GM12878 (cell line): ENCODE measurements around the gene METTL2B. TPM values are rescaled to one million over a fixed set of nuclear protein-coding genes. Genes with fewer than 3 reads are reported as not detected.
A peak's percentile ranks its signal among the peaks of the same experiment; 100 is the strongest.

Source experiments
- ATAC-seq: fragments of 200-7000 bp; cut with Tn5 transposase; 3 replicates; pipeline ENCODE4 v1.9.1; 2020; ENCODE audit warnings: mild to moderate bottlenecking, moderate library complexity
- BruUV-seq: library from RNA; stranded (reverse); fragments of 400-500 nt; replicated peaks from 2 replicates; lab custom pipeline; 2021; lab: Mats Ljungman, UMichigan
- CTCF ChIA-PET: fragments of 300-600 bp; sonication (Branson Sonifier 250); formaldehyde crosslinking; extraction: SDS; loops from one replicate; lab custom pipeline; 2021; ENCODE audit warnings: inconsistent platforms; lab: Yijun Ruan, JAX
- POLR2A ChIA-PET: fragments of 350-600 bp; formaldehyde crosslinking; extraction: SDS; loops from one replicate; lab custom pipeline; 2021; ENCODE audit warnings: inconsistent platforms; lab: Charles Lee
- RAD21 ChIA-PET: fragments of 300-600 bp; sonication (Branson Sonifier 250); formaldehyde crosslinking; loops from one replicate; lab custom pipeline; 2023; ENCODE audit warnings: antibody characterized with exemption; ENCODE audit not compliant: unreplicated experiment; lab: Charles Lee
- SMC1A ChIA-PET: fragments of 300-600 bp; sonication (Branson Sonifier 250); formaldehyde crosslinking; loops from one replicate; lab custom pipeline; 2023; ENCODE audit not compliant: unreplicated experiment, uncharacterized antibody; lab: Charles Lee
- DNase-seq: peaks from one replicate; pipeline ENCODE4 v3.0.0-alpha.2; 2011; ENCODE audit warnings: low read depth, low spot score
- FAIRE-seq: peaks from 3 replicates; lab custom pipeline; 2011; peaks lifted over from hg19 to GRCh38; lab: Jason Lieb, UNC
- H2AFZ ChIP-seq: 2 replicates; pipeline ENCODE4 v1.6.0; 2011; ENCODE audit warnings: low read depth, low read length, control low read depth; ENCODE audit not compliant: control insufficient read depth
- H3K27ac ChIP-seq: 2 replicates; pipeline ENCODE4 v1.5.1; 2011; ENCODE audit warnings: control low read depth; ENCODE audit not compliant: control insufficient read depth, insufficient read depth
- H3K27me3 ChIP-seq, 2 experiments: replicated peaks in 1 of 2; 2 replicates each; pipeline versions ENCODE4 v1.6.0 to v1.6.1; 2011; ENCODE audit warnings: low read length in 1 of 2; ENCODE audit not compliant: control insufficient read depth in 2 of 2, insufficient read depth in 2 of 2
- H3K36me3 ChIP-seq, 2 experiments: 2 replicates each; pipeline ENCODE4 v1.5.1; 2011; ENCODE audit warnings: low read length in 1 of 2; ENCODE audit not compliant: control insufficient read depth in 2 of 2, insufficient read depth in 2 of 2
- H3K4me1 ChIP-seq: 2 replicates; pipeline ENCODE4 v1.6.1; 2011; ENCODE audit warnings: mild to moderate bottlenecking, low read length, moderate library complexity, mixed read lengths; ENCODE audit not compliant: control insufficient read depth, insufficient read depth
- H3K4me2 ChIP-seq: 2 replicates; pipeline ENCODE4 v1.6.0; 2011; ENCODE audit warnings: control low read depth; ENCODE audit not compliant: control insufficient read depth, insufficient read depth
- H3K4me3 ChIP-seq: fragments of 200-600 bp; sonication (generic); 2 replicates; pipeline ENCODE4 v1.5.1; 2016
- H3K79me2 ChIP-seq: 2 replicates; pipeline ENCODE4 v1.6.0; 2011; ENCODE audit warnings: low read length; ENCODE audit not compliant: control insufficient read depth, insufficient read depth
- H3K9ac ChIP-seq: 2 replicates; pipeline ENCODE4 v1.8.0; 2011; ENCODE audit warnings: low read length, control low read depth, mixed read lengths; ENCODE audit not compliant: control insufficient read depth, insufficient read depth
- H3K9me3 ChIP-seq: replicated peaks from 3 replicates; pipeline ENCODE4 v1.5.1; 2011; ENCODE audit warnings: mild to moderate bottlenecking, low read length; ENCODE audit not compliant: control insufficient read depth, insufficient read depth
- H4K20me1 ChIP-seq: 2 replicates; pipeline ENCODE4 v1.6.0; 2011; ENCODE audit not compliant: control insufficient read depth, insufficient read depth
- E4F1 ChIP-seq: fragments of 450-650 bp; IDR thresholded peaks from 2 replicates; pipeline ENCODE4 v1.6.1; 2018; ENCODE audit warnings: borderline replicate concordance, mild to moderate bottlenecking; ENCODE audit not compliant: partially characterized antibody
- MLLT1 ChIP-seq: fragments of 450-650 bp; IDR thresholded peaks from 2 replicates; pipeline ENCODE4 v1.6.1; 2016; ENCODE audit warnings: mild to moderate bottlenecking
- NBN ChIP-seq: fragments of 450-650 bp; IDR thresholded peaks from 2 replicates; pipeline ENCODE4 v1.6.1; 2016
- TBL1XR1 ChIP-seq: IDR thresholded peaks from 2 replicates; pipeline ENCODE4 v1.6.1; 2012; ENCODE audit warnings: low read depth, low read length, improper control_type of control experiment
- WGBS: methylation state at CpG from one replicate; pipeline ENCODE4 v1.1.6; 2016; ENCODE audit warnings: low lambda C conversion rate; ENCODE audit not compliant: insufficient replicate concordance, insufficient coverage; ENCODE audit errors: missing lambda C conversion rate; 5-methylcytosine and 5-hydroxymethylcytosine counted together
- in situ Hi-C: fragments of 300-500 bp; cut with MboI; formaldehyde crosslinking; loops from 9 replicates; pipeline ENCODE4 v1.14.3; 2018; ENCODE audit warnings: mixed read lengths
- intact Hi-C: fragments of 100-400 bp; cut with micrococcal nuclease; formaldehyde crosslinking; loops from one replicate; pipeline ENCODE4 v1.14.2; 2022; ENCODE audit not compliant: unreplicated experiment
- polyA plus RNA-seq, 11 experiments: library from polyadenylated mRNA; depleted of rRNA in 4 of 11; unstranded in 6 of 11; stranded (reverse) in 5 of 11; fragments of >200 nt; fragmentation: Nextera tagmentation in 4 of 11; fragmentation: Illumina TruSeq in 1 of 11; extraction: Ambion mirVana in 4 of 11; extraction: Trizol in 1 of 11; gene quantifications; 1 replicate in 1 of 11; 2 replicates in 10 of 11; pipeline versions ENCODE4 v1.2.1 to v1.2.3, GENCODE V29; 2011 to 2016; ENCODE audit warnings: inconsistent platforms in 2 of 11, missing spikeins in 2 of 11, low read depth in 1 of 11
- total RNA-seq, 4 experiments: library from RNA; depleted of rRNA in 3 of 4; stranded (reverse); fragments of >200 nt in 3 of 4; fragmentation: Illumina TruSeq in 1 of 4; extraction: Trizol in 1 of 4; gene quantifications; 2 replicates each; pipeline versions ENCODE4 v1.2.1 to v1.2.3, GENCODE V29; 2013 to 2021

METTL2B gene
- total and polyA plus RNA-seq, 10 of the 15 experiments (the other 5 are each of a cell fraction or from before 2014, with no cell fraction given) = 18.9 to 48.4 (median 37.3) TPM

GRCh38 chr7:128452552-128452951 is 24.0 kb upstream of the METTL2B start:
- H3K9ac ChIP-seq = no peak overlapping the region
- BruUV-seq = no TSS peak
- peak; percentile 47; the same call in 1 of the 2 replicates for TF ChIP-seq NBN
- no peak for TF ChIP-seq TBL1XR1
- TF ChIP-seq, all 136 proteins: peak for 1
- POLR2A ChIA-PET = interaction anchor here (0.7 to 4.8 kb wide), 5 partner anchors 8 to 701 kb away, joined by 3 to 52 read pairs (median 4); no protein-coding TSS in a partner anchor
- H3K36me3 ChIP-seq = no peaks in the 10 kb centered on the region
- no peaks in the 10 kb centered on the region for H3K27me3 ChIP-seq
- H3K4me2 ChIP-seq = no peak overlapping the region
- H2AFZ ChIP-seq = no peak overlapping the region
- SMC1A ChIA-PET = interaction anchor here (1.7 to 3.1 kb wide), 5 partner anchors 8 to 25 kb away, joined by 4 to 22 read pairs (median 7); no protein-coding TSS in a partner anchor
- H3K9me3 ChIP-seq = no peaks in the 10 kb centered on the region; the same call in 2 of the 3 replicates
- RAD21 ChIA-PET = interaction anchor here (4.6 kb wide), 1 partner anchor 8 kb away, joined by 23 read pairs; no protein-coding TSS in a partner anchor
- H3K4me1 ChIP-seq = peaks cover 7% of the 10 kb centered on the region
- H3K4me3 ChIP-seq = no peak overlapping the region
- no peak for DNase-seq
- ATAC-seq = no peak
- in situ Hi-C loops (no loop called here), intact Hi-C loops (loop anchor here (10.0 kb wide), 1 partner anchor 432 kb away; no protein-coding TSS in a partner anchor)
- peaks cover 18% of the 10 kb centered on the region for H3K79me2 ChIP-seq
- no peaks in the 10 kb centered on the region for H4K20me1 ChIP-seq
- CTCF ChIA-PET = interaction anchor here (0.8 to 11.3 kb wide), 5 partner anchors 8 to 55 kb away, joined by 3 to 227 read pairs (median 11); no protein-coding TSS in a partner anchor
- 50% methylated on average over 1 of the region's 1 CpG for WGBS
- FAIRE-seq = no peak
- H3K27ac ChIP-seq = no peak overlapping the region

GRCh38 chr7:128453836-128454804 is 22.4 kb upstream of the METTL2B start:
- no peak for FAIRE-seq
- WGBS = 93% methylated on average over 20 of the region's 23 CpGs
- intact Hi-C loops = loop anchor here (10.0 kb wide), 1 partner anchor 431 kb away; no protein-coding TSS in a partner anchor
- no peak for DNase-seq
- no peak overlapping the region for H3K27ac ChIP-seq
- ChIA-PET CTCF (interaction anchor here (1.2 to 11.3 kb wide), 4 partner anchors 11 to 26 kb away, joined by 4 to 227 read pairs (median 12); no protein-coding TSS in a partner anchor), RAD21 (interaction anchor here (0.6 to 4.6 kb wide), 5 partner anchors 10 to 1595 kb away, joined by 3 to 28 read pairs (median 5); no protein-coding TSS in a partner anchor), SMC1A (interaction anchor here (1.1 to 3.1 kb wide), 8 partner anchors 10 to 26 kb away, joined by 3 to 22 read pairs (median 6); no protein-coding TSS in a partner anchor), POLR2A (interaction anchor here (0.6 to 4.8 kb wide), 6 partner anchors 9 to 227 kb away, joined by 3 to 52 read pairs (median 6); partner anchors contain the start of gene IMPDH1)
- H3K4me2 ChIP-seq = no peak overlapping the region
- no peak for ATAC-seq
- in situ Hi-C loops = no loop called here
- 0 out of 2 replicates have a peak overlapping the region, but pooled peaks have one; percentile 25 for H2AFZ ChIP-seq
- H3K4me3 ChIP-seq = no peak overlapping the region
- no peaks in the 10 kb centered on the region; the same call in 2 of the 3 replicates for H3K9me3 ChIP-seq
- no TSS peak for BruUV-seq
- no peak for TF ChIP-seq E4F1
- peak; percentile 89 for TF ChIP-seq MLLT1
- peaks cover 0 to 4% of the 10 kb centered on the region in 2 experiments; a peak in 1 of 4 replicates for H3K36me3 ChIP-seq
- no peak overlapping the region for H3K9ac ChIP-seq
- peaks cover 19% of the 10 kb centered on the region for H3K4me1 ChIP-seq
- no peaks in the 10 kb centered on the region for H3K27me3 ChIP-seq
- no peaks in the 10 kb centered on the region for H4K20me1 ChIP-seq
- H3K79me2 ChIP-seq = peaks cover 33% of the 10 kb centered on the region
